ENCODE data around the gene PDGFD. TPM values are rescaled to one million over a fixed set of nuclear protein-coding genes. Genes with fewer than 3 reads are reported as not detected.

PDGFD gene
- total RNA-seq, 1 donor from 2014 or later: 0.53 TPM

DNA sequence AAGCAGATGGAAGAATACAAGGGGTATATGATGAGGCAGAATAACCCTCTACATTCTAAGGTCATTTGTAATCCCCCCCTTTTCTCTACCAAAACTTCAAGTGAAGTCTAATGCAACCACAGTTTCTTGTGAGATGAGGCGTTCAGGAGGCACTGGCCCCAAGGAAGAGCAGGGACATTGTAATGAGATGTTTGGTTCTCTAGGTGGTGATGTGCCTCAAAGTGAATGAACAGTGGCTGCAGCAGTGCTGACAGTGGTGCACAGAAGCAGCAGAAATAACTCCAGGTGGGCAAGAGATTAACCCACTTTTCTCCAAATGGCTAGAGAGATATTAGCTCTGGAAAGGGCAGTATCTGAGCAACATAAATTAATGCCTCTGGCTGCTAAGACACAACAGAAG is 33.8 kb downstream of the PDGFD start:
- TF ChIP-seq, protein P1, sequence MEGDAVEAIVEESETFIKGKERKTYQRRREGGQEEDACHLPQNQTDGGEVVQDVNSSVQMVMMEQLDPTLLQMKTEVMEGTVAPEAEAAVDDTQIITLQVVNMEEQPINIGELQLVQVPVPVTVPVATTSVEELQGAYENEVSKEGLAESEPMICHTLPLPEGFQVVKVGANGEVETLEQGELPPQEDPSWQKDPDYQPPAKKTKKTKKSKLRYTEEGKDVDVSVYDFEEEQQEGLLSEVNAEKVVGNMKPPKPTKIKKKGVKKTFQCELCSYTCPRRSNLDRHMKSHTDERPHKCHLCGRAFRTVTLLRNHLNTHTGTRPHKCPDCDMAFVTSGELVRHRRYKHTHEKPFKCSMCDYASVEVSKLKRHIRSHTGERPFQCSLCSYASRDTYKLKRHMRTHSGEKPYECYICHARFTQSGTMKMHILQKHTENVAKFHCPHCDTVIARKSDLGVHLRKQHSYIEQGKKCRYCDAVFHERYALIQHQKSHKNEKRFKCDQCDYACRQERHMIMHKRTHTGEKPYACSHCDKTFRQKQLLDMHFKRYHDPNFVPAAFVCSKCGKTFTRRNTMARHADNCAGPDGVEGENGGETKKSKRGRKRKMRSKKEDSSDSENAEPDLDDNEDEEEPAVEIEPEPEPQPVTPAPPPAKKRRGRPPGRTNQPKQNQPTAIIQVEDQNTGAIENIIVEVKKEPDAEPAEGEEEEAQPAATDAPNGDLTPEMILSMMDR (IDR thresholded peaks at IDR 0.05; ENCODE audit: insufficient read depth, low read length, severe bottlenecking): no peak
- FAIRE-seq: no peak
- H3K36me3 ChIP-seq (ENCODE audit: control insufficient read depth, insufficient read depth, low read length): no peaks in the 10 kb centered on the region
- no peak for DNase-seq (ENCODE audit: low read depth)
- no peaks in the 10 kb centered on the region for H3K27me3 ChIP-seq (ENCODE audit: control insufficient read depth, insufficient read depth, low read length)
- H3K4me3 ChIP-seq (ENCODE audit: low read depth, low read length): no peak overlapping the region

DNA sequence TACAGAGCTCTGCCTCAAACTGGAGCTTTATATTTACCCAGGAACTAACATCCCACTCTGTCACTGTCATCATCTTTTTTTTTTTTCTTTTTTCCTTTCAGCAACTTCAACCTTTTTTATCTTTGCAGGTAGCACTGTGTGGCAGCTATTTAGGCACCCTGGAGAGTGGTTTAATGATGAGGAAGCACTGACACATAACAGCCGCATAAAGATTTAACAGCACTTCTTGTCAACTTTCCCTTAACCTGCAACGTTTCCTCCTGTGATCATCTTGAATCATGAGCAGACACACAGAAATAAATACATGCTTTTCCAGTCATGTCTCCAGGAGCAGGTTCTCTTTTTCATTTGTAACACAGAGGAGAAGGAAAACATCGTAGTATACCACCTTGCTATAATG is 34.8 kb downstream of the PDGFD start:
- Histone ChIP-seq H3K27me3 (ENCODE audit: control insufficient read depth, insufficient read depth, low read length) (no peaks in the 10 kb centered on the region), H3K36me3 (ENCODE audit: control insufficient read depth, insufficient read depth, low read length) (no peaks in the 10 kb centered on the region), H3K4me3 (ENCODE audit: low read depth, low read length) (no peak overlapping the region)
- no peak for DNase-seq (ENCODE audit: low read depth)
- no peak for FAIRE-seq
- TF ChIP-seq, protein P1 (IDR thresholded peaks at IDR 0.05; ENCODE audit: insufficient read depth, low read length, severe bottlenecking): no peak

- Histone ChIP-seq H3K27me3 (ENCODE audit: control insufficient read depth, insufficient read depth, low read length) (no peaks in the 10 kb centered on the region), H3K4me3 (ENCODE audit: low read depth, low read length) (no peak overlapping the region), H3K36me3 (ENCODE audit: control insufficient read depth, insufficient read depth, low read length) (no peaks in the 10 kb centered on the region)
- TF ChIP-seq, protein P1 (IDR thresholded peaks at IDR 0.05; ENCODE audit: insufficient read depth, low read length, severe bottlenecking): no peak
- DNase-seq (ENCODE audit: low read depth): peak; percentile 61
- FAIRE-seq: no peak
Measured at GRCh38 chr11:104127828-104128227, 36.1 kb downstream of the PDGFD start.

GRCh38 chr11:104126464-104126863 is 37.5 kb downstream of the PDGFD start:
- H3K27me3 ChIP-seq (ENCODE audit: control insufficient read depth, insufficient read depth, low read length): no peaks in the 10 kb centered on the region
- FAIRE-seq (no peak), DNase-seq (ENCODE audit: low read depth) (no peak)
- H3K36me3 ChIP-seq (ENCODE audit: control insufficient read depth, insufficient read depth, low read length): no peaks in the 10 kb centered on the region
- TF ChIP-seq, protein P1 (IDR thresholded peaks at IDR 0.05; ENCODE audit: insufficient read depth, low read length, severe bottlenecking): no peak
- H3K4me3 ChIP-seq (ENCODE audit: low read depth, low read length): no peak overlapping the region

DNA sequence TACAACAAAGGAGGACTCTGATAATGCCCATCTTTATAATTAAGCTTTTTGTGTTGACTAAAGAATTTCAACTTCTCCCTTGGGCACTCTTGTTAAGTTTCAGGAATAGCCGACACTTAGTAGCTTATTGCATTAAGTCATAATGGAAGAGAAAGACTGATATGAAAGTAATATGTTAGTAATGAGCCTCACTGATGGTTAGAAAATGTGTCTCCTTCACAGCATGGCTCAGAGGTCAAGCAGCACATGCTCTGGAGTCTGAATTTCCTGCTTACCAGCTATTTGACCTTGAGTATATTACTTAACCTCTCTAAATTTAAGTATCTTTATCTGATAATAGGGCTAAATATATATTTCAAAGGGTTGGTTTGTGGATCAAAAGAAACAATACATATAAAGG is 39.0 kb downstream of the PDGFD start:
- no peak for FAIRE-seq
- H3K27me3 ChIP-seq (ENCODE audit: control insufficient read depth, insufficient read depth, low read length): no peaks in the 10 kb centered on the region
- TF ChIP-seq, protein P1 (IDR thresholded peaks at IDR 0.05; ENCODE audit: insufficient read depth, low read length, severe bottlenecking): no peak
- H3K36me3 ChIP-seq (ENCODE audit: control insufficient read depth, insufficient read depth, low read length): no peaks in the 10 kb centered on the region
- no peak for DNase-seq (ENCODE audit: low read depth)
- no peak overlapping the region for H3K4me3 ChIP-seq (ENCODE audit: low read depth, low read length)

- no peak for DNase-seq (ENCODE audit: low read depth)
- H3K27me3 ChIP-seq (ENCODE audit: control insufficient read depth, insufficient read depth, low read length): no peaks in the 10 kb centered on the region
- FAIRE-seq: no peak
- no peak overlapping the region for H3K4me3 ChIP-seq (ENCODE audit: low read depth, low read length)
- TF ChIP-seq, protein P1 (IDR thresholded peaks at IDR 0.05; ENCODE audit: insufficient read depth, low read length, severe bottlenecking): no peak
- no peaks in the 10 kb centered on the region for H3K36me3 ChIP-seq (ENCODE audit: control insufficient read depth, insufficient read depth, low read length)
Measured at GRCh38 chr11:104122836-104123235, 41.1 kb downstream of the PDGFD start.
